ENCODE measurements around the gene GAGE12F. TPM values are rescaled to one million over a fixed set of nuclear protein-coding genes. Genes with fewer than 3 reads are reported as not detected.
A peak's percentile ranks its signal among the peaks of the same experiment; 100 is the strongest.
"Not testable (repeated sequence)": the region's sequence is repeated elsewhere in the genome, so short reads cannot be mapped to it uniquely, and the experiment has no call there.

Gene GAGE12F, protein sequence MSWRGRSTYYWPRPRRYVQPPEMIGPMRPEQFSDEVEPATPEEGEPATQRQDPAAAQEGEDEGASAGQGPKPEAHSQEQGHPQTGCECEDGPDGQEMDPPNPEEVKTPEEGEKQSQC
- not detected in 2 replicates for total RNA-seq
- long read RNA-seq, result 0 reads

- H3K4me1 Mint-ChIP-seq (ENCODE audit: unreplicated experiment); DNase-seq (ENCODE audit: extremely low spot score, unreplicated experiment); H3K9me3 Mint-ChIP-seq (ENCODE audit: unreplicated experiment); H3K36me3 Mint-ChIP-seq (ENCODE audit: unreplicated experiment); H3K27me3 Mint-ChIP-seq (ENCODE audit: unreplicated experiment); H3K27ac Mint-ChIP-seq (ENCODE audit: unreplicated experiment); H3K4me3 Mint-ChIP-seq (ENCODE audit: unreplicated experiment): not testable (repeated sequence)
Measured at GRCh38 chrX:49560542-49560941, at the start of gene GAGE12F. TSS of gene GAGE12F (plus strand) at chrX:49560842. CDS start at chrX:49561997, 1,155 bp downstream.

- not testable (repeated sequence) for H3K36me3 Mint-ChIP-seq (ENCODE audit: unreplicated experiment)
Measured at GRCh38 chrX:49531877-49532276, 28.8 kb upstream of the GAGE12F start, which contains the start of gene GAGE12C. TSS of gene GAGE12C (plus strand) at chrX:49532177. CDS start at chrX:49533332, 1,155 bp downstream.

DNA sequence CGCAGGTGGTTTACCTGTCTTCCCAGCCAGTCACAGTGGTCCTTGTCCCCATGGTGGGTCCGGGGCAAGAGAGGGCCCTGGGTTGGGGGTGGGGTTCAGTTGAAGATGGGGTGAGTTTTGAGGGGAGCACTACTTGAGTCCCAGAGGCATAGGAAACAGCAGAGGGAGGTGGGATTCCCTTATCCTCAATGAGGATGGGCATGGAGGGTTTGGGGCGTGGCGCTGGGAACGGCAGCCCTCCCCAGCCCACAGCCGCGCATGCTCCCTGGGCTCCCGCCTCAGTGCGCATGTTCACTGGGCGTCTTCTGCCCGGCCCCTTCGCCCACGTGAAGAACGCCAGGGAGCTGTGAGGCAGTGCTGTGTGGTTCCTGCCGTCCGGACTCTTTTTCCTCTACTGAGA lies 19.2 kb upstream of the GAGE12F start, which contains the start of gene GAGE12D:
GAGE12D (plus strand) TSS at position 301 of the 400 bp plus-strand sequence. CDS start 1,155 bp downstream, outside the sequence.
- not testable (repeated sequence) for H3K4me3 Mint-ChIP-seq (ENCODE audit: unreplicated experiment); H3K27me3 Mint-ChIP-seq (ENCODE audit: unreplicated experiment); DNase-seq (ENCODE audit: extremely low spot score, unreplicated experiment); H3K9me3 Mint-ChIP-seq (ENCODE audit: unreplicated experiment); H3K4me1 Mint-ChIP-seq (ENCODE audit: unreplicated experiment); H3K36me3 Mint-ChIP-seq (ENCODE audit: unreplicated experiment); H3K27ac Mint-ChIP-seq (ENCODE audit: unreplicated experiment)

More at GRCh38 chrX:49531877-49532276, 28.8 kb upstream of the GAGE12F start, which contains the start of gene GAGE12C:
- H3K9me3 Mint-ChIP-seq (ENCODE audit: unreplicated experiment); H3K27me3 Mint-ChIP-seq (ENCODE audit: unreplicated experiment); DNase-seq (ENCODE audit: extremely low spot score, unreplicated experiment); H3K27ac Mint-ChIP-seq (ENCODE audit: unreplicated experiment); H3K4me3 Mint-ChIP-seq (ENCODE audit: unreplicated experiment); H3K4me1 Mint-ChIP-seq (ENCODE audit: unreplicated experiment): not testable (repeated sequence)

GRCh38 chrX:49550989-49551388 lies 9.7 kb upstream of the GAGE12F start, which contains the start of gene GAGE12E:
TSS of gene GAGE12E (plus strand) at chrX:49551289. CDS start at chrX:49552444, 1,155 bp downstream.
- not testable (repeated sequence) for DNase-seq (ENCODE audit: extremely low spot score, unreplicated experiment); H3K4me3 Mint-ChIP-seq (ENCODE audit: unreplicated experiment); H3K27me3 Mint-ChIP-seq (ENCODE audit: unreplicated experiment); H3K27ac Mint-ChIP-seq (ENCODE audit: unreplicated experiment); H3K9me3 Mint-ChIP-seq (ENCODE audit: unreplicated experiment); H3K36me3 Mint-ChIP-seq (ENCODE audit: unreplicated experiment); H3K4me1 Mint-ChIP-seq (ENCODE audit: unreplicated experiment)

DNA sequence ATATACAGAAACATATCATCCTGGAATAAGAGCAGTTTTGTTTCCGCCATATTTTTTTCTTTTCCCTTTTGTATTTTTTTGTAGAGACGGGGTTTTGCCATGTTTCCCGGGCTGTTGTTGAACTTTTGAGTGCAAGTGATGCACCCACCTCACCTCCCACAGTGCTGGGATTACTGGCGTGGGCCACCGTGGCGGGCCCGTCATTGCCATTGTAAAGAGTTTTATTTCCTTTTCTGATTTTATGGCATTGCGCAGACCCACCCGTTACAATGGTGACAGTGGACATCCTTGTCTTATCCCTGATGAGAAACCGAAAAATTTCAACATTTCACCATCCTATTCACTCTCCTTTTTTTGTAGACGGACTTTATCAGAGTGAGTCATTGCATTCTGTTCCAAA lies 8.1 kb downstream of the GAGE12F start:
- H3K36me3 Mint-ChIP-seq (ENCODE audit: unreplicated experiment); H3K27me3 Mint-ChIP-seq (ENCODE audit: unreplicated experiment); DNase-seq (ENCODE audit: extremely low spot score, unreplicated experiment); H3K4me3 Mint-ChIP-seq (ENCODE audit: unreplicated experiment); H3K9me3 Mint-ChIP-seq (ENCODE audit: unreplicated experiment); H3K4me1 Mint-ChIP-seq (ENCODE audit: unreplicated experiment); H3K27ac Mint-ChIP-seq (ENCODE audit: unreplicated experiment): not testable (repeated sequence)

DNA sequence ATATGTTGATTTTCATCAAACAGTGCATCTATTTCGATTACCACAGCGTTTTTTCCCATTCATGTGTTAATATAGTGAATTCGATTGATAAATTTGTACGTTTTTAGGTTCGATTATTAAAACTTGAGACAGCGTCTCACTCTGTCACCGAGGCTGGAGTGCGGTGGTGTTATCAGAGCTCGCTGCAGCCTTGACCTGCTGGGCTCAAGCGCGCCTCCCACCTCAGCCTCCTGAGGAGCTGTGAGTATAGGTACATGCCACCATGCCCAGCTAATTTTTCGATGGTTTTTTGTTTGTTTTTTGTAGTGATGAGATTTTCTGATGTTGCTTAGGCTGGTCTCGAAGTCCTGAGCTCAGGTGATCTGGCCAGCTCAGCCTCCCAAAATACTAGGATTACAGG lies 8.5 kb downstream of the GAGE12F start:
- not testable (repeated sequence) for H3K27ac Mint-ChIP-seq (ENCODE audit: unreplicated experiment); H3K4me3 Mint-ChIP-seq (ENCODE audit: unreplicated experiment); DNase-seq (ENCODE audit: extremely low spot score, unreplicated experiment); H3K4me1 Mint-ChIP-seq (ENCODE audit: unreplicated experiment); H3K27me3 Mint-ChIP-seq (ENCODE audit: unreplicated experiment); H3K9me3 Mint-ChIP-seq (ENCODE audit: unreplicated experiment); H3K36me3 Mint-ChIP-seq (ENCODE audit: unreplicated experiment)

DNA sequence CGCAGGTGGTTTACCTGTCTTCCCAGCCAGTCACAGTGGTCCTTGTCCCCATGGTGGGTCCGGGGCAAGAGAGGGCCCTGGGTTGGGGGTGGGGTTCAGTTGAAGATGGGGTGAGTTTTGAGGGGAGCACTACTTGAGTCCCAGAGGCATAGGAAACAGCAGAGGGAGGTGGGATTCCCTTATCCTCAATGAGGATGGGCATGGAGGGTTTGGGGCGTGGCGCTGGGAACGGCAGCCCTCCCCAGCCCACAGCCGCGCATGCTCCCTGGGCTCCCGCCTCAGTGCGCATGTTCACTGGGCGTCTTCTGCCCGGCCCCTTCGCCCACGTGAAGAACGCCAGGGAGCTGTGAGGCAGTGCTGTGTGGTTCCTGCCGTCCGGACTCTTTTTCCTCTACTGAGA lies 9.5 kb downstream of the GAGE12F start, which contains the start of gene GAGE12G:
GAGE12G (plus strand) TSS at position 301 of the 400 bp plus-strand sequence. CDS start 1,155 bp downstream, outside the sequence.
- not testable (repeated sequence) for H3K27ac Mint-ChIP-seq (ENCODE audit: unreplicated experiment); H3K27me3 Mint-ChIP-seq (ENCODE audit: unreplicated experiment); DNase-seq (ENCODE audit: extremely low spot score, unreplicated experiment); H3K4me1 Mint-ChIP-seq (ENCODE audit: unreplicated experiment); H3K36me3 Mint-ChIP-seq (ENCODE audit: unreplicated experiment); H3K4me3 Mint-ChIP-seq (ENCODE audit: unreplicated experiment); H3K9me3 Mint-ChIP-seq (ENCODE audit: unreplicated experiment)

- not testable (repeated sequence) for H3K27ac Mint-ChIP-seq (ENCODE audit: unreplicated experiment); H3K27me3 Mint-ChIP-seq (ENCODE audit: unreplicated experiment); H3K36me3 Mint-ChIP-seq (ENCODE audit: unreplicated experiment); H3K4me1 Mint-ChIP-seq (ENCODE audit: unreplicated experiment); H3K9me3 Mint-ChIP-seq (ENCODE audit: unreplicated experiment); H3K4me3 Mint-ChIP-seq (ENCODE audit: unreplicated experiment); DNase-seq (ENCODE audit: extremely low spot score, unreplicated experiment)
Measured at GRCh38 chrX:49579649-49580048, 19.0 kb downstream of the GAGE12F start, which contains the start of gene GAGE12H. TSS of gene GAGE12H (plus strand) at chrX:49579949. CDS start at chrX:49581104, 1,155 bp downstream.

GRCh38 chrX:49589196-49589595 lies 28.6 kb downstream of the GAGE12F start, which contains the start of gene GAGE2A:
TSS of gene GAGE2A (plus strand) at chrX:49589496. CDS start at chrX:49590651, 1,155 bp downstream.
- H3K27me3 Mint-ChIP-seq (ENCODE audit: unreplicated experiment); DNase-seq (ENCODE audit: extremely low spot score, unreplicated experiment); H3K36me3 Mint-ChIP-seq (ENCODE audit: unreplicated experiment); H3K4me1 Mint-ChIP-seq (ENCODE audit: unreplicated experiment); H3K27ac Mint-ChIP-seq (ENCODE audit: unreplicated experiment); H3K4me3 Mint-ChIP-seq (ENCODE audit: unreplicated experiment); H3K9me3 Mint-ChIP-seq (ENCODE audit: unreplicated experiment): not testable (repeated sequence)

GRCh38 chrX:49589769-49590478 lies 29.3 kb downstream of the GAGE12F start:
- DNase-seq (ENCODE audit: extremely low spot score, unreplicated experiment), result peak; percentile 94
- H3K9me3 Mint-ChIP-seq (ENCODE audit: unreplicated experiment); H3K36me3 Mint-ChIP-seq (ENCODE audit: unreplicated experiment); H3K27ac Mint-ChIP-seq (ENCODE audit: unreplicated experiment); H3K4me3 Mint-ChIP-seq (ENCODE audit: unreplicated experiment); H3K4me1 Mint-ChIP-seq (ENCODE audit: unreplicated experiment); H3K27me3 Mint-ChIP-seq (ENCODE audit: unreplicated experiment): not testable (repeated sequence)

GRCh38 chrX:49590488-49590887 lies 29.8 kb downstream of the GAGE12F start:
- not testable (repeated sequence) for H3K27ac Mint-ChIP-seq (ENCODE audit: unreplicated experiment); H3K4me1 Mint-ChIP-seq (ENCODE audit: unreplicated experiment); H3K36me3 Mint-ChIP-seq (ENCODE audit: unreplicated experiment); H3K9me3 Mint-ChIP-seq (ENCODE audit: unreplicated experiment); H3K4me3 Mint-ChIP-seq (ENCODE audit: unreplicated experiment); H3K27me3 Mint-ChIP-seq (ENCODE audit: unreplicated experiment)
- DNase-seq (ENCODE audit: extremely low spot score, unreplicated experiment), result peak; percentile 83

DNA sequence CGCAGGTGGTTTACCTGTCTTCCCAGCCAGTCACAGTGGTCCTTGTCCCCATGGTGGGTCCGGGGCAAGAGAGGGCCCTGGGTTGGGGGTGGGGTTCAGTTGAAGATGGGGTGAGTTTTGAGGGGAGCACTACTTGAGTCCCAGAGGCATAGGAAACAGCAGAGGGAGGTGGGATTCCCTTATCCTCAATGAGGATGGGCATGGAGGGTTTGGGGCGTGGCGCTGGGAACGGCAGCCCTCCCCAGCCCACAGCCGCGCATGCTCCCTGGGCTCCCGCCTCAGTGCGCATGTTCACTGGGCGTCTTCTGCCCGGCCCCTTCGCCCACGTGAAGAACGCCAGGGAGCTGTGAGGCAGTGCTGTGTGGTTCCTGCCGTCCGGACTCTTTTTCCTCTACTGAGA lies 38.1 kb downstream of the GAGE12F start, which contains the start of gene GAGE1:
GAGE1 (plus strand) TSS at position 301 of the 400 bp plus-strand sequence. CDS start 1,155 bp downstream, outside the sequence.
- not testable (repeated sequence) for H3K27me3 Mint-ChIP-seq (ENCODE audit: unreplicated experiment); H3K9me3 Mint-ChIP-seq (ENCODE audit: unreplicated experiment)

More for the DNA sequence above, 38.1 kb downstream of the GAGE12F start, which contains the start of gene GAGE1:
- not testable (repeated sequence) for DNase-seq (ENCODE audit: extremely low spot score, unreplicated experiment); H3K27ac Mint-ChIP-seq (ENCODE audit: unreplicated experiment); H3K4me1 Mint-ChIP-seq (ENCODE audit: unreplicated experiment); H3K36me3 Mint-ChIP-seq (ENCODE audit: unreplicated experiment); H3K4me3 Mint-ChIP-seq (ENCODE audit: unreplicated experiment)

Data from osteocyte (in vitro differentiated cells).